GM23248 (cell line): ENCODE measurements around the gene ESR2.

Source experiments
- EZH2 ChIP-seq: fragments of 200-600 bp; sonication (generic); IDR thresholded peaks from 2 replicates; pipeline ENCODE4 v1.6.1; 2018; ENCODE audit warnings: antibody characterized with exemption, mild to moderate bottlenecking; ENCODE audit not compliant: insufficient read depth, poor library complexity, severe bottlenecking
- EZH2phosphoT487 ChIP-seq: fragments of 200-600 bp; sonication (generic); IDR thresholded peaks from 2 replicates; pipeline ENCODE4 v1.6.1; 2018; ENCODE audit warnings: antibody characterized with exemption, moderate library complexity, mild to moderate bottlenecking, low read depth; ENCODE audit not compliant: insufficient read depth

GRCh38 chr14:64109819-64110554 is 184.2 kb downstream of the ESR2 start:
- TF ChIP-seq EZH2, result no peak
- TF ChIP-seq EZH2phosphoT487, result no peak
